ENCODE results near the gene TEAD1.

The TEAD1 gene

DNA sequence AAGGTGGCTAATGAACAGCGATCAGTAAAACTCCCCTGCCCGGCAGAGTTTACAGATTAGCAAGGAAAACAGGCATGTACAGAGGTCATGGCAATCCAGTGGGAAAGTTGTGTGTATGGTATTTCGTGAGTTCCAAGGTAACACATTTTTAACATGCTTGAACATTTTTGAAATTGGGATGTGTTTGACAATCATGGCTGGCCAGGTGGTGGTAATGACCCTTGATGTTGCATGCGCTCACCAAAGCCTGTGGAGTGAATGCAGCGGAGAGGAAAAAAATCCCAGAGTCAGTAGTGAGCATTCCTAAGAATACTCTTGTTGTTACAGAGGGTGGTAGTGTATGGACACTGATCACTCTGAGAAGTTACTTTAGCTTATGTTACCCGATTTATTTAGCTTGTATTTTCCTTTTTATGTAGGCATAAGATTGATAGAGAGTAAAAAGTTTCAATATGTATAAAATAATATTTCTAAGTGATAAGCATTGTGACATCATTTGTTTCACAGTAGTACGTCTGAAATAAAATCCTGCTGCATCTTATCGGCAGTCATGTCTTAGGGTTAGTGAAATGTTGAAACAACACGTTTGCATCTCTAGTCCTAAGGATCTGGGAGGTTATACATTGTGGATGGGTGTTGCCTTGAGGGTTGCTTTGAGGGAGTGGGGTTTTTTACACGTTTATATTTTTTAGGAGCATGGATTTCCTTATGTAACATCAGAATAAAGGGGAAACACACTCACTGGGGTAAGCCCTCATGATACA, 8.7 kb downstream of the TEAD1 start:
- H3K4me3 Mint-ChIP-seq = no peak overlapping the region
- TF ChIP-seq, protein P1, sequence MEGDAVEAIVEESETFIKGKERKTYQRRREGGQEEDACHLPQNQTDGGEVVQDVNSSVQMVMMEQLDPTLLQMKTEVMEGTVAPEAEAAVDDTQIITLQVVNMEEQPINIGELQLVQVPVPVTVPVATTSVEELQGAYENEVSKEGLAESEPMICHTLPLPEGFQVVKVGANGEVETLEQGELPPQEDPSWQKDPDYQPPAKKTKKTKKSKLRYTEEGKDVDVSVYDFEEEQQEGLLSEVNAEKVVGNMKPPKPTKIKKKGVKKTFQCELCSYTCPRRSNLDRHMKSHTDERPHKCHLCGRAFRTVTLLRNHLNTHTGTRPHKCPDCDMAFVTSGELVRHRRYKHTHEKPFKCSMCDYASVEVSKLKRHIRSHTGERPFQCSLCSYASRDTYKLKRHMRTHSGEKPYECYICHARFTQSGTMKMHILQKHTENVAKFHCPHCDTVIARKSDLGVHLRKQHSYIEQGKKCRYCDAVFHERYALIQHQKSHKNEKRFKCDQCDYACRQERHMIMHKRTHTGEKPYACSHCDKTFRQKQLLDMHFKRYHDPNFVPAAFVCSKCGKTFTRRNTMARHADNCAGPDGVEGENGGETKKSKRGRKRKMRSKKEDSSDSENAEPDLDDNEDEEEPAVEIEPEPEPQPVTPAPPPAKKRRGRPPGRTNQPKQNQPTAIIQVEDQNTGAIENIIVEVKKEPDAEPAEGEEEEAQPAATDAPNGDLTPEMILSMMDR (IDR thresholded peaks at IDR 0.05; ENCODE audit: unreplicated experiment in 3 of 3) = no peak
- H3K27ac Mint-ChIP-seq = peak overlapping the region; percentile 24 to 40 (median 27)
- no peaks in the 10 kb centered on the region for H3K27me3 Mint-ChIP-seq (ENCODE audit: low read depth)
- peaks cover 95% of the 10 kb centered on the region for H3K4me1 Mint-ChIP-seq
- H3K9me3 Mint-ChIP-seq = no peaks in the 10 kb centered on the region
- H3K36me3 Mint-ChIP-seq (ENCODE audit: low read depth) = peaks cover 7% of the 10 kb centered on the region

DNA sequence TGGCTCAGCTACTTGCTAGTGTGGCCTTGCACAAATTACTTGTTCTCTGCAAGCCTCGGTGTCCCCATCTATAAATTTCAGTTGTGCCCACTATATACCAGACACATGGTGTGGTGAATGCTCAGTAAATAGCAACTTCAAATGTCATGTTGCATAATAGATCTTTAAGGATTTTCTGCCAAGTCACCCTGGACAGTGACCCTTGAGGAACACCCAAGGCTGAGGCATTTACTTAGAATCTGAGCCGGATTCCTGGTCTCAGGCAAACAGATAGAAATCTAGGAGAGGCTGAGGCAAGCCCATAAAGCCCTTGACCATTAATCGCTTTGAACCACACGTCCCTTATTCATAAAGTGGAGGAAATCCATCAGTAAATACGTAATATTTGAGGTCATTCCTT, 9.7 kb downstream of the TEAD1 start:
- Mint-ChIP-seq H3K27ac (peak overlapping the region in 1 of 3 experiments; percentile 27), H3K9me3 (no peaks in the 10 kb centered on the region), H3K4me3 (no peak overlapping the region), H3K4me1 (peaks cover 95% of the 10 kb centered on the region), H3K27me3 (ENCODE audit: low read depth) (no peaks in the 10 kb centered on the region), H3K36me3 (ENCODE audit: low read depth) (peaks cover 7% of the 10 kb centered on the region)
- TF ChIP-seq, protein P1 (IDR thresholded peaks at IDR 0.05; ENCODE audit: unreplicated experiment in 3 of 3) = no peak

DNA sequence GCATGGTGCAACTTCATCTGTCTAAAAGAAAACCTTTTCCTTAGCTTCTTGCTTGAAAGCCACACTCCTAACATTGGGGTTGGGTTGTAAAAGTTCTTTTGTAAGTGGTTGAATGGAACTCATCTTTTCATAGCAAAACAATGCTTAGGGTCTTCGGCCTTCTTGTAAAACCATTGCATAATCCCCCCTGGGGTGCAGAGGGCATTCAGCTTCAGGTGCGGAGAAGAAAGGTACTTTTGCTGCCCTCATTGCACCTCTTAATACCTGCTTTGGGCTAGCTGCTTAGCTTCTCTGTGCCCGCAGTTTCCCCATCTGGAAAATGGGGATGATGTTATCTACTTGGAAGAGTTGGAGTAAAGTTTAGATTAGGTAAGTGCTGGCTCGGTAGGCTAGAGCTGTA, 10.1 kb downstream of the TEAD1 start:
- Mint-ChIP-seq H3K4me1 (peaks cover 95% of the 10 kb centered on the region), H3K9me3 (no peaks in the 10 kb centered on the region), H3K4me3 (no peak overlapping the region), H3K36me3 (ENCODE audit: low read depth) (peaks cover 7% of the 10 kb centered on the region), H3K27ac (peak overlapping the region in 2 of 3 experiments; percentile 55 to 87), H3K27me3 (ENCODE audit: low read depth) (no peaks in the 10 kb centered on the region)
- TF ChIP-seq, protein P1 (IDR thresholded peaks at IDR 0.05; ENCODE audit: unreplicated experiment in 3 of 3) = no peak

DNA sequence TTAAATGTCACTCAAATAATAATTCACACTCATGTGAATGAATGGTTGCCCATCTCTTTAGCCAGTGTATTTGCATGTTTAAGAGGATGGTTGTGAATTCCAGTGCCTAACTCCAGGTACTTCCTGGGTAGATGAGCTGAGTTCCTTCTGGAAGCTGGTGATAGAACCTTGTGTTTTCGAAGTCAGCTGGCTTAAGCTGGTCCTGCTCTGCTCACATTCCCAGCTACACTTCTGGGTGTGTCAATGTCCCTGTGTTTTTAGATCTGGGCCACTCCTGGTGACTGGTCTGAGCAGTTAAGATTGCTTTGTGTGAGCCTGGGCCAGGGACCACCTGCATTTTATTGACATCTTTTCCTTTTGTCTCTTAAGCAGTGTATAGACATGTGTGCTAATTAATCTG, 10.6 kb downstream of the TEAD1 start:
- H3K36me3 Mint-ChIP-seq (ENCODE audit: low read depth) = peaks cover 7% of the 10 kb centered on the region
- TF ChIP-seq, protein P1 (IDR thresholded peaks at IDR 0.05; ENCODE audit: unreplicated experiment in 3 of 3) = no peak
- no peaks in the 10 kb centered on the region for H3K27me3 Mint-ChIP-seq (ENCODE audit: low read depth)
- H3K4me1 Mint-ChIP-seq = peaks cover 94% of the 10 kb centered on the region
- peak overlapping the region; percentile 35 to 87 (median 55) for H3K27ac Mint-ChIP-seq
- no peak overlapping the region for H3K4me3 Mint-ChIP-seq
- H3K9me3 Mint-ChIP-seq = no peaks in the 10 kb centered on the region

DNA sequence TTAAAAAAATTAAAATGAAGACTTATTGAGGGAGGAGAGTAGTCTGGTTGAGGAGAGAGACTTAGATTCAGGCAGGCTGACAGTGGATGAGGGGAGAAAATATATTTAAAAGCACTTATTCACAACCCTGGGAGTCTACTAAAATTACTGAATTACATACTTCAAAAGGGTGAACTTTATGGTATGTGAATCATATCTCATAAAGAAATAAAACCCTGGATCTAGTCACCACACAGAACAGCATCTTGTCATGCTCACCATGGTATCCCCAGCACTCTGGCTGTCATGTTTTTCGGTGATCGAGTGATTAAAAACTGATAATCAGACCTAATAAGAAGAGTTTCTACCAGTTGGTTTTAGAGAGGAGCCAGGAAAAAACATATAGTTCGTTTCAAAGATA, 11.0 kb downstream of the TEAD1 start:
- no peaks in the 10 kb centered on the region for H3K9me3 Mint-ChIP-seq
- no peaks in the 10 kb centered on the region for H3K27me3 Mint-ChIP-seq (ENCODE audit: low read depth)
- H3K27ac Mint-ChIP-seq = peak overlapping the region; percentile 35 to 87 (median 76)
- TF ChIP-seq, protein P1 (IDR thresholded peaks at IDR 0.05; ENCODE audit: unreplicated experiment in 3 of 3) = no peak
- peaks cover 93% of the 10 kb centered on the region for H3K4me1 Mint-ChIP-seq
- no peak overlapping the region for H3K4me3 Mint-ChIP-seq
- peaks cover 7% of the 10 kb centered on the region for H3K36me3 Mint-ChIP-seq (ENCODE audit: low read depth)

All from nephron (organoid).